NCI-H1105 (cell line): ENCODE data around the gene EIF3J.
"Not testable (repeated sequence)": the region's sequence is repeated elsewhere in the genome, so short reads cannot be mapped to it uniquely, and the experiment has no call there.

Experiments used
- DNase-seq: peaks from one replicate; lab custom pipeline; 2025; lab: John Stamatoyannopoulos, UW

EIF3J gene

DNA sequence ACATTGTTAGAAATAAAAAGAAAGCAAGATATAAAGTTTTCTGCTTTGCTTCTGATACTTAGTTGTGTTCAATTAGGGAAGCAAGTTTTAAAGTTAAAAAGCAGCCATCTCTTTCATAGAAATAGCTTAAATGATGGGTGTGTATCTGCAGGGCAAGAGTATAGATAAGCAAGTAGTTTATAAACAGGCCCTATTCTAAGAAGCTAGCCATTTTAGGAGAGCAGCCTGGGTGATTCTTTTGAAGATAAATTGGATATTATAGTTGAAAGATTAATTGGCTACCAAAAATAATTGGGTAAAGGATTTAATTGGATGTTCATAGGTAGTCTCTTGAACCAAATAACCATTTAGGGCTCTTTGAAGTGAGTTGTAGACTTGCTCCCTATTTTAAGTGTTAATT, 5.6 kb downstream of the EIF3J start:
- DNase-seq = no peak

DNA sequence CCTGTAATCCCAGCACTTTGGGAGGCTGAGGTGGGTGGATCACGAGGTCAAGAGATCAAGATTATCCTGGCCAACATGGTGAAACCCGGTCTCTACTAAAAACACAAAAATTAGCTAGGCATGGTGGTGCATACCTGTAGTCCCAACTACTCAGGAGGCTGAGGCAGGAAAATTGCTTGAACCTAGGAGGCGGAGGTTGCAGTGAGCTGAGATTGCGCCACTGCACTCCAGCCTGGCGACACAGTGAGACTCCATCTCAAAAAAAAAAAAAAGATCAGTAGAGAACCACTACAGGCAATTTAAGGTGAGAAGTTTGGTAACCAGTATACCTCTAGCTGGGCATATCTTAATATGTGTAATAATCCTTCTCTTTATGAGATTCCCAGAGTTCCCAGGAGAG, 7.8 kb downstream of the EIF3J start:
- not testable (repeated sequence) for DNase-seq

DNA sequence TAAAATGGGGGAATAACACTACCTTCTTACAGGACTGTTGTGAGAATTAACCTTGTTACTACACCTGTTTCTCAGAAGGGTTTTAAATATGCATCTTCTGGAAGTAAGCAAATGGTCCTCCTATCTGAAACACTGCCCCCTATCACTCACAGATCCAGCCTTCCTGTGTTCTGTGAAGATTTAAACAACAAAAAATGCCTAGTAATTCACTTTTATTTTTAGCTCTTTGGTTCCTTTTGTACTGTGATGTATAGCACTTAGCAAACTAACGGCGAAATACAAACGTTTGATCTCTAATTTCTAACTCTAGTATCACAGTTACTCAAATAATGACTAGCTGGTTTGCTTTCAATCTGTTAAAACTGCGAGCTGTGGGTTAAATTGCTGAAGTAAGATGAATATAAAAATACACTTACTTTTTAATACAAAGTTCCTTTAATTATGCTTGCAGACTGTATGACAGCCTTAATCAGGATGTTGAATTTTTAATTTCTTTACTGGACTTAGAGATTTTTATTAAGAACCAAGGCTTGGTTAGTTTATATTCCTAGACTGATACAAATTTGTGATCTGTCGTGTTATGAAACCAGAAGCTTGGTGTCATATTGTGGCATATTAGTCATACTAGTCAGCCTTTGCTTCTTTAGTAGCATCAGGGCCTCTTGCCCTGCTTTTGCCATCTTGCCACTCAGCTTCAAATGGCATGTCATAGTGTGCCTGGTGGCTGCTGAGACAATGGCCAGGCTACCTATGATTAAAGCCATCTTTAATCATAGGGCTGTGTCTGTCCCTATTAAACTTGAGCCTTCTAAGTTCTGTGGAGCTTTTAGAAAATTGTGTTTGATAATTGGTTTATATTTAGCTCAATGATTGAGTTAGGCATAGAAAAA, 9.2 kb downstream of the EIF3J start:
- no peak for DNase-seq

DNA sequence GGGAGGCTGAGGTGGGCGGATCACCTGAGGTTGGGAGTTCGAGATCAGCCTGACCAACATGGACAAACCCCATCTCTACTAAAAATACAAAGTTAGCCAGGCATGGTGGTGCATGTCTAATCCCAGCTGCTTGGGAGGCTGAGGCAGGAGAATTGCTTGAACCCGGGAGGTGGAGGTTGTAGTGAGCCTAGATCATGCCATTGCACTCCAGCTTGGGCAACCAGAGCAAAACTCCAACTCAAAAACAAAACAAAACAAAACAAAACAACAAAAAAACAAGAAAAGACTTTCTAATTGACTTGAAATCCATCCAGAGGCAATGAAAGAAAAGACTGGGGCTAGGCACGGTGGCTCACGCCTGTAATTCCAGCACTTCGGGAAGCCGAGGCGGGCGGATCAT, 12.2 kb downstream of the EIF3J start:
- DNase-seq = not testable (repeated sequence)

GRCh38 chr15:44550256-44550655, 13.3 kb downstream of the EIF3J start:
- no peak for DNase-seq

DNA sequence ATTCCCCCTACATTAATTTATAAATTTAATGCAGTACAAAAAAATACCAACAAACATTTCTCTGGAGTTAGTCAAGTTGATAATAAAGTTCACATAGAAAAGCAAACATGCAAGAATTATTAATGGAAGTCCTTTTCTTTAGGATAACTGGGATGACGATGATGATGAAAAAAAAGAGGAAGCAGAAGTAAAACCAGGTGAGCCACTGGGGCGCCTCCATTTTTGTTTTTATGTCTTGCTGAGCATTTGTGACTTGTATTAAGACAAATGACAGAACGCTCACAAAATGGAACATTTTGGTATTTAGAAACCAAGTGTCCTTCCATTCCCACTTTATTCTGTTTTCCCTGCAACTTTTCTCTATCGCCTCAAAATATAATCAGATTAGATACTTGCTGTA, 13.8 kb downstream of the EIF3J start:
- no peak for DNase-seq

DNA sequence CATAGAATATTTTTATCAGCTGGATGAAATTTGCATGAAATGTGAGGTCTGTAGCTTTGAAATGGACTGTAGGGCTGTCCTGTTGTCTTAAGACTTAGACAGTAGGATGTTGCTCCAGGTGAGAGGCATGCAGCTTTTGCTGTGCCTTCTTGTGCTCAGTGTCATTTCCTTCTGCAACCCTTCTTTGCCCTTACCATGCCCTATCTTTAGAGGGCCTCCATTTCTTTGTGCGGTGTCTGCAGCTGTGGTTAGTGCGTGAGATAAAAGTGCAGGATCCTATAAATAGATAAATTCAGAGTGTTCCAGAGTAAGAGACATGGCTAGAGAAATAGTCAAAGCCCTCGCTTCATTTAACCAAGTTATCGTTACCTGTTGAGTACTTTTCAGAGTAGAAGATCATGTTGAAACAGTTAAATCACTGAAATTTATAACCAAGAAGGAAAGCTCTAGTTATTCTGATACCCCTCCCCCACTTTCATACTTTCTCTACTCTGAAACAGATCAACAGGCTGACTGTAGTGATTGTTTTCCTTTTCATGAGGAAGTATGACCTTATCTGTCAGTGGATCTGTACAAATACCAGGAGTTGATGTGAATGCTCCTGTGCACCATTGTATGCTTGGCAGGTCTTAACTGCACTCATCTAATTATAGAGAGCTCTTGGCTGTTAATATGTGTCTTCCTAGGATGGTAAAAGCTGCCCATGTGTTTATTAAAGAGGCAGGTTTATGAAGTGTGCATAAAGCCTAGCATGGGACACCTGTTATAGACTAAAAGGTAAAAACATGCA, 18.2 kb downstream of the EIF3J start:
- DNase-seq = no peak

DNA sequence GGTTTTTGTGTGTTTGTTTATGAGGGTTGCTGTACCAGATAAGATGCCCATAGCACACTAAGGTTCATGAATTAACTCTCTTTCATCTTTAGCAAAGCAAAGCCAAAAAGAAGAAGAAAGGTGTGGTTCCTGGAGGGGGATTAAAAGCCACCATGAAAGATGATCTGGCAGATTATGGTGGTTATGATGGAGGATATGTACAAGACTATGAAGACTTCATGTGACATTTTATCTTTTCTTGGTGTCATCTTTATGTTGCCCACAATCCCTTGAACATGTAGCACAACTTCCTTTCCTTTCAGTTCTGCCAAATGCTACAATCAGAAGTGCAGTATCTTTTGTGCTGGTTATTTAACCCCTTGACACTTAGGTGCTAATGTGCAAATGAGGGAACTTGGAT, 24.0 kb downstream of the EIF3J start:
- not testable (repeated sequence) for DNase-seq

DNA sequence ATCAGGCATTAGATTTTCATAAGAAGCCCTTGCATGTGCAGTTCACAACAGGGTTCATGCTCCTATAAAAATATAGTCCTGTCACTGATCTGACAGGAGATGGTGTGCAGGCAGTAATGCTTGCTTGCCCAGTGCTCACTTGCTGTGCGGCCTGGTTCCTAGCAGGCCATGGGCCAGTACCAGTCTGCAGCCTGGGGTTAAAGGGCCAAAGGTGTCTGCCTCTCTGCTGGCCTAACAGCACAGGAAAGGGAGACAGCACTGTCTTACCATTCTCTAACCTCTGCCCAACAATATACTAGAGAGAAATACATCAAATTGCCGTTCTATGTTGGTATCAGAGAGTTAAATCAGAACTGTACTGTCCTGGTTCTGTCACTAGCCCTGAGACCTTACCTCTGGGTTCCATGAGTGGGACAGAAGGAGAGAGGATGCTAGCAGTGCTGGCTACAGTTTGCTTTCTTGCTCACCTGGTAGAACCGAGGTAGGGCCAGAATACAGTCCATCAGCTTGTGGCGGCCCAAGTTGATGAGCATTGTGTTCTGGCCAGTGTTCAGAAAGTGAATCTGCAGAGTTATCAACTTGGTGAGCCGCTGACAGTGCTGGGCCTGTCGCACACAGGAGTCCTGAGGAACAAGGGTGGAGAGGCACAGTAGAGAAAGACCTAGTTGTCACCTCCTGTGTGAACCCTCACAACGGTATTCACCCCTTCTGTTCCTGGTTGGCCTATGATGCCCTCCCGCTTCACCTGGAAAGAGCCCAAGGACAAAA, 28.6 kb downstream of the EIF3J start:
- no peak for DNase-seq

- no peak for DNase-seq
These were observed 29.2 kb downstream of the EIF3J start for GRCh38 chr15:44566155-44566540.

DNA sequence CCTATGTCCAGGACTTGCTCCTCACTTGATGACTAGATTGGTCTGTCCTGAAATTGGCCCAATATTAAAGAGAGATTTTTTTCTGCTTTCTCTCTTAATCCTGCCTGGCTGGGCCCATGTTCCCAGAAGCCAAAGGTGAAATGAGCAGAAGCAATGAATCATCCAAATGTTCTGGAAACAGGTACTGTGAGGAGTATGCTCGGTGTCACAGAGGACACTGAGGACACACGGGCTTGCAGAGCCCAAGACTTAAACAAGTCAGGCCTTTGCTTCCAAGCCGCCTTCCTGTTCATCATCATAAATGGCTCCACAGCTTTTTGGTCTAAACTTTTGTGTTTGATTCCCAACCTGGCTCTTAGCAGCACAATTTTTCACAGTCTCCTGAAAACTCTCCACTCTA, 31.4 kb downstream of the EIF3J start:
- DNase-seq = no peak

GRCh38 chr15:44569316-44569715, 32.4 kb downstream of the EIF3J start:
- DNase-seq = no peak

GRCh38 chr15:44570361-44570760, 33.4 kb downstream of the EIF3J start:
- no peak for DNase-seq

- DNase-seq = no peak
These were observed 36.4 kb downstream of the EIF3J start for GRCh38 chr15:44573386-44573785.

GRCh38 chr15:44574734-44575133, 37.8 kb downstream of the EIF3J start:
- DNase-seq = no peak

DNA sequence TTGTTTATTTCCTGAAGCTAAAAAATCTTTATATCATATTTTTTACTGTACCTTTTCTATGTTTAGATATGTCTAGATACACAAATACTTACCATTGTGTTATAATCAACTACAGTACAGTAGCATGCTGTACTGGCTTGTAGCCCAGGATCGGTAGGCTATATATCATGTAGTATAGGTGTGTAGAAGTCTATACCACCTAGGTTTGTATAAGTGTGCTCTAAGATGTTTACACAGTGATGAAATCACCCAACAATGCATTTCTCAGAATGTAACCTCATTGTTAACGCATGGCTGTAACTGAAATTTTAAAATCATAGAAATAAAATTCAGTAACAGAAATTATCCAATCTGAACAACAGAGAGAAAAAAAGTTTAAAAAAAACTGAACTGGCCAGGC, 43.2 kb downstream of the EIF3J start:
- no peak for DNase-seq

GRCh38 chr15:44584162-44584749, 47.3 kb downstream of the EIF3J start:
- no peak for DNase-seq

GRCh38 chr15:44585633-44586032, 48.7 kb downstream of the EIF3J start:
- no peak for DNase-seq

DNA sequence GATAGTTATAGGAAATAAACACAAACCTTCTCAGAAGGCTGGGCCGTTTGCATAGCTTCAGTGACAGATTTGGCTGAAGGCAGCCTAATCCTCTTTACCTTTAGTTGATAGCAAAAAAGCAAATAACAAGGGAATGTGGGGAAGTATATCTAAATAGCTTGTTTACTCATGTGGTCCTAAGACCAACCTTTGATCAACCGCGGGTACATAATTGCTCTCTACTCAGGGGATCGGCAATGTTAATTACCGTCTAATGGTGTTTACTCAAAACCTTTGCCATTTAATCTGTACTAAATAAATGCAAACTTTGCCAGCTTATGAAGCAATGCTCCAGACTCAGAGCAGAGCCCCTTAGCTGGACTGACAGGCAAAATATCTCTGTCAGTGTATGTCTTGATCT, 51.6 kb downstream of the EIF3J start:
- no peak for DNase-seq

GRCh38 chr15:44591326-44591725, 54.4 kb downstream of the EIF3J start:
- no peak for DNase-seq

GRCh38 chr15:44593042-44593736, 56.2 kb downstream of the EIF3J start:
- DNase-seq = no peak

GRCh38 chr15:44595246-44595645, 58.3 kb downstream of the EIF3J start:
- DNase-seq = no peak
